CD14-positive monocyte (primary cell): ENCODE results near the gene CREBBP. TPM values are rescaled to one million over a fixed set of nuclear protein-coding genes. Genes with fewer than 3 reads are reported as not detected.

Source experiments
- DNase-seq, 3 donors: peaks; one replicate each; pipeline ENCODE4 v3.0.0-alpha.2; 2011 to 2022
- H2AFZ ChIP-seq: 2 replicates; pipeline ENCODE4 v1.6.0; 2012; ENCODE audit warnings: mild to moderate bottlenecking, low read depth, low read length, inconsistent platforms; ENCODE audit not compliant: insufficient read depth, poor library complexity, severe bottlenecking
- H3K27ac ChIP-seq, 2 donors: 1 replicate in 1 of 2; 2 replicates in 1 of 2; pipeline ENCODE4 v1.5.1; 2012 to 2013; ENCODE audit warnings: low read length in 2 of 2, control low read depth in 1 of 2, inconsistent platforms in 1 of 2, low read depth in 1 of 2, mild to moderate bottlenecking in 1 of 2
- H3K27me3 ChIP-seq, 2 donors: one replicate each; pipeline versions ENCODE4 v1.6.0 to v1.6.1; 2011 to 2013; ENCODE audit warnings: low read length in 2 of 2; ENCODE audit not compliant: control insufficient read depth in 2 of 2, insufficient read depth in 2 of 2
- H3K36me3 ChIP-seq, 2 donors: replicated peaks in 1 of 2; 1 replicate in 1 of 2; 2 replicates in 1 of 2; pipeline versions ENCODE4 v1.5.1 to v1.6.1; 2012 to 2013; ENCODE audit warnings: low read length in 2 of 2, control low read depth in 1 of 2, inconsistent platforms in 1 of 2, mild to moderate bottlenecking in 1 of 2; ENCODE audit not compliant: insufficient read depth in 2 of 2, control insufficient read depth in 1 of 2
- H3K4me1 ChIP-seq, 2 donors: 1 replicate in 1 of 2; 2 replicates in 1 of 2; pipeline versions ENCODE4 v1.5.1 to v1.6.1; 2012 to 2013; ENCODE audit warnings: low read length in 2 of 2, control low read depth in 1 of 2, inconsistent platforms in 1 of 2, mild to moderate bottlenecking in 1 of 2, moderate library complexity in 1 of 2; ENCODE audit not compliant: insufficient read depth in 2 of 2, control insufficient read depth in 1 of 2
- H3K4me2 ChIP-seq: replicated peaks from 2 replicates; pipeline ENCODE3; 2012; ENCODE audit warnings: low read length, moderate library complexity, mild to moderate bottlenecking; ENCODE audit not compliant: poor library complexity, severe bottlenecking; ENCODE audit errors: extremely low read depth
- H3K4me3 ChIP-seq, 3 experiments: fragments of 200-600 bp in 1 of 3; sonication (generic) in 1 of 3; replicated peaks in 1 of 3; 1 replicate in 2 of 3; 2 replicates in 1 of 3; pipeline ENCODE4 v1.5.1; 2011 to 2013; ENCODE audit warnings: low read length in 3 of 3, mild to moderate bottlenecking in 3 of 3, control low read depth in 2 of 3, low read depth in 2 of 3, inconsistent platforms in 1 of 3, moderate library complexity in 1 of 3
- H3K79me2 ChIP-seq: 2 replicates; pipeline ENCODE4 v1.6.0; 2012; ENCODE audit warnings: mild to moderate bottlenecking, control low read depth, inconsistent platforms, low read length, moderate library complexity; ENCODE audit not compliant: insufficient read depth
- H3K9ac ChIP-seq: 2 replicates; pipeline ENCODE4 v1.6.0; 2017; ENCODE audit warnings: low read length, mild to moderate bottlenecking; ENCODE audit not compliant: insufficient read depth, poor library complexity, severe bottlenecking
- H3K9me3 ChIP-seq, 2 donors: replicated peaks in 1 of 2; 1 replicate in 1 of 2; 2 replicates in 1 of 2; pipeline versions ENCODE4 v1.5.1 to v1.6.1; 2012 to 2013; ENCODE audit warnings: low read length in 2 of 2, control low read depth in 1 of 2; ENCODE audit not compliant: control insufficient read depth in 1 of 2, insufficient read depth in 1 of 2
- H4K20me1 ChIP-seq: 2 replicates; pipeline ENCODE4 v1.6.0; 2012; ENCODE audit warnings: mild to moderate bottlenecking, low read length, control low read depth, moderate library complexity; ENCODE audit not compliant: insufficient read depth
- H3K27ac Mint-ChIP-seq, 7 donors: one replicate each; pipeline ENCODE4 v1.8.0; 2020; ENCODE audit warnings: mild to moderate bottlenecking in 7 of 7, mixed read lengths in 7 of 7, moderate library complexity in 6 of 7, inconsistent platforms in 2 of 7
- H3K27me3 Mint-ChIP-seq, 3 donors: one replicate each; pipeline ENCODE4 v1.8.0; 2021 to 2022; ENCODE audit warnings: low read depth in 3 of 3, mild to moderate bottlenecking in 3 of 3, mixed read lengths in 3 of 3, moderate library complexity in 3 of 3, inconsistent platforms in 1 of 3
- H3K36me3 Mint-ChIP-seq, 2 donors: one replicate each; pipeline ENCODE4 v1.8.0; 2020; ENCODE audit warnings: mixed read lengths in 2 of 2, inconsistent platforms in 1 of 2, mild to moderate bottlenecking in 1 of 2
- H3K4me1 Mint-ChIP-seq: one replicate; pipeline ENCODE4 v1.8.0; 2020; ENCODE audit warnings: mild to moderate bottlenecking, mixed read lengths
- H3K4me3 Mint-ChIP-seq, 2 donors: one replicate each; pipeline ENCODE4 v1.8.0; 2020; ENCODE audit warnings: mild to moderate bottlenecking in 2 of 2, mixed read lengths in 2 of 2, moderate library complexity in 1 of 2
- H3K9me3 Mint-ChIP-seq, 7 donors: one replicate each; pipeline ENCODE4 v1.8.0; 2020 to 2022; ENCODE audit warnings: mixed read lengths in 7 of 7, mild to moderate bottlenecking in 6 of 7, moderate library complexity in 6 of 7, inconsistent platforms in 2 of 7
- CTCF ChIP-seq: fragments of 200-600 bp; IDR thresholded peaks from one replicate; pipeline ENCODE4 v1.8.0; 2022; ENCODE audit warnings: antibody characterized with exemption, mild to moderate bottlenecking
- WGBS: methylation state at CpG from one replicate; pipeline ENCODE4 v1.1.5; 2013; ENCODE audit warnings: missing lambda C conversion rate; ENCODE audit not compliant: insufficient coverage; 5-methylcytosine and 5-hydroxymethylcytosine counted together
- intact Hi-C, 2 donors: fragments of 100-400 bp; cut with micrococcal nuclease; formaldehyde crosslinking; loops; one replicate each; pipeline versions ENCODE4 v1.15.0 to v1.15.1; 2023
- polyA plus RNA-seq, 3 donors: library from polyadenylated mRNA; depleted of rRNA in 1 of 3; unstranded in 2 of 3; stranded (reverse) in 1 of 3; fragments of 300-500 nt in 2 of 3; fragments of >200 nt in 1 of 3; fragmentation: Illumina TruSeq in 2 of 3; gene quantifications; 1 replicate in 2 of 3; 2 replicates in 1 of 3; pipeline ENCODE4 v1.2.3, GENCODE V29; 2012 to 2021

Gene CREBBP
- polyA plus RNA-seq, 3 donors = 2.1 to 26.9 (median 6.2) TPM

- peaks cover 100% of the 10 kb centered on the region for H4K20me1 ChIP-seq
- H2AFZ ChIP-seq = no peak overlapping the region
- Mint-ChIP-seq H3K9me3 (no peaks in the 10 kb centered on the region), H3K4me3 (no peak overlapping the region), H3K27me3 (peaks cover 0 to 5% (median 2%) of the 10 kb centered on the region in 3 donors), H3K36me3 (peaks cover 14 to 30% of the 10 kb centered on the region in 2 donors), H3K27ac (peak overlapping the region in 2 of 7 donors; percentile 3 to 18), H3K4me1 (peaks cover 26% of the 10 kb centered on the region)
- no peaks in the 10 kb centered on the region for H3K27me3 ChIP-seq
- no peak overlapping the region for H3K4me2 ChIP-seq
- intact Hi-C loops = no loop called here
- no peak for DNase-seq
- H3K9me3 ChIP-seq = no peaks in the 10 kb centered on the region
- TF ChIP-seq CTCF = no peak
- peaks cover 14 to 19% of the 10 kb centered on the region in 2 donors for H3K4me1 ChIP-seq
- H3K27ac ChIP-seq = peak overlapping the region in 1 of 2 donors; percentile 52
- WGBS = no CpG with 5 or more reads among the region's 4 CpGs
- H3K4me3 ChIP-seq = no peak overlapping the region
- H3K36me3 ChIP-seq = peaks cover 4 to 34% of the 10 kb centered on the region in 2 donors
- peaks cover 99% of the 10 kb centered on the region for H3K79me2 ChIP-seq
- no peak overlapping the region for H3K9ac ChIP-seq
These were observed 40.9 kb downstream of the CREBBP start for GRCh38 chr16:3839402-3840184.

GRCh38 chr16:3838600-3839401 lies 41.7 kb downstream of the CREBBP start:
- Histone ChIP-seq H3K4me2 (no peak overlapping the region), H3K36me3 (peaks cover 7 to 39% of the 10 kb centered on the region in 2 donors), H2AFZ (no peak overlapping the region), H3K4me3 (no peak overlapping the region), H3K4me1 (peaks cover 14 to 19% of the 10 kb centered on the region in 2 donors), H3K9ac (no peak overlapping the region), H3K27ac (no peak overlapping the region), H4K20me1 (peaks cover 100% of the 10 kb centered on the region), H3K27me3 (no peaks in the 10 kb centered on the region), H3K79me2 (peaks cover 99% of the 10 kb centered on the region), H3K9me3 (no peaks in the 10 kb centered on the region)
- Mint-ChIP-seq H3K27ac (peak overlapping the region in 2 of 7 donors; percentile 25 to 70), H3K4me1 (peaks cover 27% of the 10 kb centered on the region), H3K4me3 (no peak overlapping the region), H3K36me3 (peaks cover 20 to 38% of the 10 kb centered on the region in 2 donors), H3K27me3 (peaks cover 0 to 5% (median 2%) of the 10 kb centered on the region in 3 donors), H3K9me3 (peaks cover 0 to 2% (median 0%) of the 10 kb centered on the region in 7 donors)
- intact Hi-C loops = no loop called here
- no peak for DNase-seq
- WGBS = 100% methylated on average over 2 of the region's 9 CpGs
- no peak for TF ChIP-seq CTCF
